Stomach (tissue), 4 donors: ENCODE results near the gene MLLT10.

ENCODE experiments used
- EP300 ChIP-seq: sonication (generic); formaldehyde crosslinking; IDR thresholded peaks from one replicate; pipeline ENCODE4 v1.6.1; 2017; ENCODE audit warnings: antibody characterized with exemption
- POLR2A ChIP-seq, 4 donors: fragments of 450-650 bp; IDR thresholded peaks; one replicate each; pipeline ENCODE4 v1.6.1; 2016; ENCODE audit warnings: antibody characterized with exemption in 4 of 4, control low read depth in 2 of 4, mild to moderate bottlenecking in 1 of 4, moderate library complexity in 1 of 4
- TF ChIP-seq, protein P1 (sequence below), 7 experiments: fragments of 450-650 bp in 4 of 7; fragments of 200-600 bp in 3 of 7; sonication (generic) in 3 of 7; IDR thresholded peaks; one replicate each; pipeline ENCODE4 v1.5.1; 2016 to 2019; ENCODE audit warnings: antibody characterized with exemption in 7 of 7, control low read depth in 2 of 7, mild to moderate bottlenecking in 1 of 7

DNA sequence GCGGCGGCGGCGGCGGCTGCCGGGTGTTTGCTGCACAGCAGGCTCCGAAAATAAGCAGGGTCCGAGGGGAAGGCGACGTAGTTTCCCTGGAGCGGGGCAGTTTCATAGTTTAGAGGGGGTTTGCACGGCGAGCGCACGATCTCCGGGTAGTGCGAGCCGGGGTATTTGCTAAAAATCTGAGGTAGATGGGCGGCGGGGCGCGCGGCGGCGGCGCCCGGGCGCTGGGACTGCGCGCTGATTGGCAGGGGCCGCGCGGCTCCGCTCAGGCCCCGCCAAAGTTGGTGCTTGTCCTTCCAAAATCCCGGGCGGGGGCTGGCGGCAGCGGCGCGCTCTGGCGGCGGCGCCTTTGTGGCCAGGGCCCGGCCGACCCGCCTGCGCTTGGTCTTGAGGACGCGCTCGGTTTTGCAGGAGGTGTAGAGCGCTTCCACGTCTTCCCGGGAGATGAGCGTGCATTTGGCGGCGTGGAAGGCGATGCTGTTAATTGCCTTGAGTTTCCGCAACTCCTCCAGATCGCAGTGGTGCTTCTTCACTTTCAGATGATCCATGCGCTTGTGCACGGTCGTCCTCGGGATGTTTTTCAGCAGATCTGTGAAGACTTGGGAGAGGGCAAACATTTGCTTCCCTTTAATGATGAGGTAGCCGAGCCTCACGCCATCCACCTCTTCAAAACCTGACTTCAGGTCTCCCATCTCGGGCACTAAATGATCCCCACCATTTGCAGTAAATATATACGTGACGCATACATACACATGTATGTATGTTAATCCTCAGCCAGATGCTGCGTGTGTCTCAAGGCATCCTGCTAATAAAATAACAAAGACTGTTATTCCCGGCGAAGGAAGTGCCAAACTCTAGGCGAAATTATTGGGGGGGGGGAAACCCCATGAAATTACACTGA is 16.6 kb upstream of the MLLT10 start:
- TF ChIP-seq, protein P1, sequence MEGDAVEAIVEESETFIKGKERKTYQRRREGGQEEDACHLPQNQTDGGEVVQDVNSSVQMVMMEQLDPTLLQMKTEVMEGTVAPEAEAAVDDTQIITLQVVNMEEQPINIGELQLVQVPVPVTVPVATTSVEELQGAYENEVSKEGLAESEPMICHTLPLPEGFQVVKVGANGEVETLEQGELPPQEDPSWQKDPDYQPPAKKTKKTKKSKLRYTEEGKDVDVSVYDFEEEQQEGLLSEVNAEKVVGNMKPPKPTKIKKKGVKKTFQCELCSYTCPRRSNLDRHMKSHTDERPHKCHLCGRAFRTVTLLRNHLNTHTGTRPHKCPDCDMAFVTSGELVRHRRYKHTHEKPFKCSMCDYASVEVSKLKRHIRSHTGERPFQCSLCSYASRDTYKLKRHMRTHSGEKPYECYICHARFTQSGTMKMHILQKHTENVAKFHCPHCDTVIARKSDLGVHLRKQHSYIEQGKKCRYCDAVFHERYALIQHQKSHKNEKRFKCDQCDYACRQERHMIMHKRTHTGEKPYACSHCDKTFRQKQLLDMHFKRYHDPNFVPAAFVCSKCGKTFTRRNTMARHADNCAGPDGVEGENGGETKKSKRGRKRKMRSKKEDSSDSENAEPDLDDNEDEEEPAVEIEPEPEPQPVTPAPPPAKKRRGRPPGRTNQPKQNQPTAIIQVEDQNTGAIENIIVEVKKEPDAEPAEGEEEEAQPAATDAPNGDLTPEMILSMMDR (IDR thresholded peaks at IDR 0.05): no peak
- TF ChIP-seq POLR2A (IDR thresholded peaks at IDR 0.05) (no peak), EP300 (no peak)
